Activated naive CD4-positive, alpha-beta T cell treated with anti-CD3 and anti-CD28 coated beads, Interleukin-2, amount 50 U/mL, for 72 hours (primary cell): ENCODE results near the gene RIPOR3. TPM values are rescaled to one million over a fixed set of nuclear protein-coding genes. Genes with fewer than 3 reads are reported as not detected.
"Not testable (repeated sequence)": the region's sequence is repeated elsewhere in the genome, so short reads cannot be mapped to it uniquely, and the experiment has no call there.

Experiments
- ATAC-seq, 2 donors: fragments of 150-1000 bp; cut with Tn5 transposase; 2 replicates each; pipeline ENCODE4 v1.10.0; 2021; ENCODE audit warnings: mild to moderate bottlenecking in 2 of 2, moderate library complexity in 2 of 2
- DNase-seq, 2 donors: peaks; one replicate each; pipeline ENCODE4 v3.0.0; 2021 to 2022; ENCODE audit warnings: low spot score in 2 of 2
- H3K27ac Mint-ChIP-seq, 2 donors: one replicate each; pipeline ENCODE4 v1.8.0; 2022; ENCODE audit warnings: mild to moderate bottlenecking in 2 of 2, mixed read lengths in 2 of 2
- H3K36me3 Mint-ChIP-seq, 2 donors: one replicate each; pipeline ENCODE4 v1.8.0; 2022; ENCODE audit warnings: mixed read lengths in 2 of 2
- H3K9me3 Mint-ChIP-seq, 2 donors: one replicate each; pipeline ENCODE4 v1.8.0; 2022; ENCODE audit warnings: mixed read lengths in 2 of 2
- total RNA-seq, 2 donors: library from RNA; stranded (reverse); gene quantifications; one replicate each; pipeline ENCODE4 v1.2.3, GENCODE V29; 2022

RIPOR3 gene
- total RNA-seq, 2 donors from 2014 or later: 0.08 TPM; not detected in 1

DNA sequence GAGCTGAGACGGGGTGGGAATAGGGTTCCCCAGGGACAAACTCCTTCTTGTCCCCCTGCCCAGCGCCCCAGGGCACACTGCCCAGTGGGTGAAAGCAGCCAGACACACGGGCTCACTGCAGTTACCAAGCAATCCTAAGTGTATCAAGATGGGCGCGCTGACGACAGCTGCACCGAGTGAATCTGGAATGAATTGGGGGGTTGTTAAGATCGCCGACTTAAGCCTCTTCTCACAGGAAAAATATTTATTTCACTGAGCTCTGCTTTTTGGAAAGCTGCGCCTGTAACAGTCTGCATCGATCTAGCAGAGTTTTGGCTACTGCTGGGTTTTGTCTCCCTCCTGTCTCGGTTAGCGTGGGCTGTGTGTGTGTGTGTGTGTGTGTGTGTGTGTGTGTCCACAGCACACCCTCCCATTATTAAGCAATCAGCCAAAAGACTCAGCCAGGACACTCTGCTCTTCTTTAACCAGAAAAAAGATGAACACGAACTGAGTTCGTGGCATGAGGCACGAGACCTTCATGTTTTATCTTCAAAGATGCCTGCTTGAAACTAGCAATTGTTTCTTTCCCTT, 35.9 kb downstream of the RIPOR3 start:
- Mint-ChIP-seq H3K27ac (no peak overlapping the region), H3K9me3 (no peaks in the 10 kb centered on the region), H3K36me3 (no peaks in the 10 kb centered on the region)

DNA sequence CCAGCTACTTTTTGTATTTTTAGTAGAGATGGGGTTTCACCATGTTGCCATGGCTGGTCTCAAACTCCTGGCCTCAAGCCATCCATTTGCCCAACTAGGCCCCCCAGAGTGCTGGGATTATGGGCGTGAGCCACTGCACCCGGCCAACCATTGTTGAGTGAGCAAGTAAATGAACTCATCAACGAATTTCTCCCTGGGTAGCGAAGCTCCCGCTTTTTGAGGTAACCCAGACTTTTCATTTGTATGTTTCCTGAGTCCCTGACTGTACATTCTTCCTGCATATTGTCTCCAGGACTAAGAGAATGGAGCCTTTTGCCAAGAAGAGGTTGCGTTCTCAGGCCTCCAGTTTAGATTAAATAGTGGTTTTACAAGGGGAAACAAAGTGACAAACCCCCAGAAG, 36.4 kb downstream of the RIPOR3 start:
- DNase-seq (no peak), ATAC-seq (no peak)
- Mint-ChIP-seq H3K36me3 (no peaks in the 10 kb centered on the region), H3K9me3 (no peaks in the 10 kb centered on the region), H3K27ac (no peak overlapping the region)

More for the DNA sequence above, 35.9 kb downstream of the RIPOR3 start:
- DNase-seq (no peak), ATAC-seq (no peak)

DNA sequence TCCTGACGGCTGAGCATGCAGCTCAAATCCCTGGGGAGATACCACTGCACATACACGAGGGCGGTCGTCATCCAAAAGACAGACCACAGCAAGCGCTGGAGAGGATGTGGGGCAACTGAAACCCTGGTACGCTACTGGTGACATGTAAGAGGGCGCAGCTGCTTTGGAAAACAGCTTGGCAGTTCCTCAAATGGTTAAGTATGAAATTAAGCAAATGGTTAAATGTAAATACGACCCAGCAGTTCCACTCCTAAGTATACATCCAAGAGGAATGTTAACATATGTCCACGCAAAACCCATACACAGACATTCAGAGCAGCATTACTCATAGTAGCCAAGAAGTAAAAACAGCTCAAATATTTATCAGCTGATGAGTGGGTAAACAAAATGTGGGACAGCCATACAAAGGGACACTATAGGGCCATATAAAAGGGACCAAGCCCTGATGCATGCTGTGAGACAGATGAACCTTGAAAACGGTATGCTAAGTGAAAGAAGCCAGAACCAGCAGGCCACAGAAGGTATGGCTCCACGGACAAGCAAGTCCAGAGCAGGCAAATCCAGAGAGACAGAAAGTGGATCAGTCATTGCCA, 38.5 kb downstream of the RIPOR3 start:
- no peak for DNase-seq
- no peaks in the 10 kb centered on the region for H3K9me3 Mint-ChIP-seq
- no peaks in the 10 kb centered on the region for H3K36me3 Mint-ChIP-seq
- ATAC-seq: no peak
- H3K27ac Mint-ChIP-seq: no peak overlapping the region

DNA sequence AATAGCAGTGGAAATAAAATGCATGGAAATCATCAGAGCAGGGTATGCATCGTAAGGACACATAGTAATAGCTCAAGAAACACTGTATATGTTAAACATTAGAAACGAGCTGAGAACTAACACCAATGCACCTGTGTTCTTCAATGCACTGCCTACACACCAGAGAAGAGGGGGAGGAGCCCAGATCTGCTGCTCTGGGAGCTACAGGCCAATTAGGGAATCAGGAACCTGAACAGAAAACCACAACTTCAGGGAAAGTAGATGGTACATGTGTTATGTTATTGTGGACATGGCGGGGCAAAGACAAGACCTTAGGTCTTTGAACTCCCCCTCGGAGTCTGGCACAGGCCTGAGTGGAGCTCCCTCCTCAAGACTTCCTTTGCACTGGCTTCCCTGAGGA, 39.7 kb downstream of the RIPOR3 start:
- Mint-ChIP-seq H3K27ac (no peak overlapping the region), H3K9me3 (no peaks in the 10 kb centered on the region), H3K36me3 (no peaks in the 10 kb centered on the region)
- no peak for DNase-seq
- ATAC-seq: no peak

DNA sequence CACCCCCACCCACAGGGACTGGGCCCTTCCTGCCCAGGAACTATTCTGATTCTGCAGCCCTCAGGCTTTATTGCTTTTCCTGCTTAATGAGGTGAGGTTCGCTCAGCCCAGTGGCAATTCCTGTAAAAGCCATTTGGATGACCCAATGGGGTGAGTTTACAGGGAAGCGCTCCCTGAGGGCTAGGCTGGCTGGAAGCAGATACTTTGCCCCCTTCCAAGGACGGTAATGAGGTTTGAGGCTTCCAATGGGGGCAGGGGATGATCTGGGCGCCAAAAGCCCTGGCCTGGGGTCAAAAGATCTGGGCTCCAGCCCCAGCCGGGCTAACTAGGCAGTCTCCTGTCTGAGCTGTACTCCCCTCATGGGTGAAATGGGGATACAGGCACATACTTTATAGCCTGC, 41.8 kb downstream of the RIPOR3 start:
- no peak overlapping the region for H3K27ac Mint-ChIP-seq
- no peaks in the 10 kb centered on the region for H3K36me3 Mint-ChIP-seq
- DNase-seq: no peak
- no peak for ATAC-seq
- no peaks in the 10 kb centered on the region for H3K9me3 Mint-ChIP-seq

DNA sequence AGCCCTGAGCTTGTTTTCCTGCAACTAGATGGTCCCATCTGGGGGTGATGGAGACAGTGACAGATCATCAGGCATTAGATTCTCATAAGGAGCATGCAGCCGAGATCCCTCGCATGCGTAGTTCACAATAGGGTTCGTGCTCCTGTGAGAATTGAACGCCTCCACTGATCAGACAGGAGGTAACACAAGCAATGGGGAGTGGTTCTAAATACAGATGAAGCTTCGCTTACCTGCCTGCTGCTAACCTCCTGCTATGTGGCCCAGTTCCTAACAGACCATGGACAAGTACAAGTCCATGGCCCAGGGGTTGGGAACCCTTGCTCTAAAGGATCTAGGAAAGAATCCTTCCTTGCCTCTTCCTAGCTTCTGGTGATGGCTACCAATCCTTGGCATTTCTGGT, 42.7 kb downstream of the RIPOR3 start:
- Mint-ChIP-seq H3K9me3 (no peaks in the 10 kb centered on the region), H3K36me3 (no peaks in the 10 kb centered on the region), H3K27ac (no peak overlapping the region)
- DNase-seq: no peak
- no peak for ATAC-seq

DNA sequence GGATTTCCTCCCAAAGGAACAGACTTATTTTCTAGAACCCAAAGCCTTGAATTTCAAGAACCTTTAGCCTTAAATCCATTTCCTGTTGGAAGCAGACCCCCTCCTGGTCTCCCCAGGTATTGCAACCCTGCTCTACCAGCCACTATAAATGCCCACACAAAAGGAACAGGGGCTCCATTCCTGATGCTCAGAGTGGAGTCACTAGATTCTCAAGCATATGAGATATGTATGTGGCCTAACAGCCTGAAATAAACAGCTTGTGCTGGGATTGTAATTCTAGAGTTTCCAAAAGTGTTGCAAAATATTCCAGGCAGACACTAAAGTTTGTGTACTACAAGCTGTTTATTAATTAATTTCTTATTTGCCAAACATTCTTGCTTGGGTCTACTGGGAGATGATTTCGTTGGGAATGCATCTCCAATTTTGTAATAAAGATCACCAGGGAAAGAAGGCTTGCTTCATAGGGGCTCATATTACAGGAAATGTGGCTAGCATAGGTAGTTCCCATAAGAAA, 44.8 kb downstream of the RIPOR3 start:
- ATAC-seq: no peak

DNA sequence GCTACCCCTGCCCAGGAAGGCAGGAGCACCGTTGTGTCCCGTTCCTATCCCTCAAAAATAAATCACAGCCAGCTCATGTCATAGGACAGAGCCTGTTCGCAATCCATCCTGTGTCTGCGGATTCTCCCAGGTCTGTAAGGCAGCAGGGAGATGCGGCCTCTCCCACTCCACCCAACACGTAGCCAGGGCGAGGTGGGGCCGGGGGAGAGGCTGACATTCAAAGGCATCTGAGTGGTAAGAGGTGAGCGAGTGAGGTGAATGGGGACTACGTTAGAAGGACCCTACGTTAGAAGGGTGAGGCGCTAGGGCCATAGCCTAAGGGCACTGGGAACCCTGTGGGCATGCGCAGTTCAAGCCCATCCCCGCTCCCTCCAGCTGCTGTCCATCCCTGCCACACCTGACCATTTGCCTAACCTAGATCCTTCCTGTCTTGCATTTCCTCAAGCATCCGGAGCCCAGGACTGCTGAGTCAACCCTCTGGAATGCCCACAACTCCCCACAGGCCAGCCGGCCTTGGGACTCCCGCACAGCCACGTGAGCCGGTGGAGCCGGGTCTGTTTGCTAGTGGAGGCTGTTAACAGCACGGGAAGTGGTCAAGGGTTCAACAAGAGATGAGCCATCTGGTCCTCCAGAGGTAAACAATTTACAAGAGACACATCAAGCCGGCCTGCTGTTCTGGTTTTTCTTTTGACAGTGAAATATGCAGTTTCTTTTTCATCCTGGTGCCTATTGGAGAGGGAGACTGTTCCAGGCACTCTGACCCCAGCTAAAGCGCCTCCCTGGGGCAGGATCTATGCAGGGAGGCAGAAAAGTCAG, 45.9 kb downstream of the RIPOR3 start:
- Mint-ChIP-seq H3K36me3 (no peaks in the 10 kb centered on the region), H3K27ac (no peak overlapping the region), H3K9me3 (no peaks in the 10 kb centered on the region)
- no peak for ATAC-seq
- DNase-seq: no peak

More for the DNA sequence above, 44.8 kb downstream of the RIPOR3 start:
- no peak overlapping the region for H3K27ac Mint-ChIP-seq
- H3K9me3 Mint-ChIP-seq: no peaks in the 10 kb centered on the region
- no peaks in the 10 kb centered on the region for H3K36me3 Mint-ChIP-seq
- no peak for DNase-seq

DNA sequence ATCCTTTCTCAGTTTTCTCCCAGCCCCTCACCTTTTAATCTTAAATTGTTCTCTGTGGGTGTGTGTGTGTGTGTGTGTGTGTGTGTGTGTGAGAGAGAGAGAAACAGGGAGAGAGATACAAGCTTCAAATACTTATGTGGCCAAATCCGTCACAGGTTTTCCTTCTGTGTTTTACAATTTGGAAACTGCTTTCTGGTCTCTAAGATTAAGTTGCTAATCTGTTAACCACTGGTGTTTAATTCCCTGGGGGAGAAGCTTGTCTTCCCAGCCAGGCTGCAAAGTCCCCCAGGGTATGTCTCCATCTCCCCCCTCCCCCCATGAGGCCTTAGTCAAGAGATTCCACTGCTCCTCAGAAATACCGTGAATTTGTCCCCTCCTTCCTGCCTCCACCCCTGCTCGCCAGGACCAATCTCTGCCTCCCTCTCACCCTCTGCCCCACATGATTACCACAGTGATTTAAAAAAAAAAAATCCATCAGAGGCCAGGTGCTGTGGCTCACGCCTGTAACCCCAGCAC, 49.0 kb downstream of the RIPOR3 start:
- no peaks in the 10 kb centered on the region for H3K36me3 Mint-ChIP-seq
- no peak for DNase-seq
- H3K27ac Mint-ChIP-seq: no peak overlapping the region
- no peak for ATAC-seq
- H3K9me3 Mint-ChIP-seq: no peaks in the 10 kb centered on the region

DNA sequence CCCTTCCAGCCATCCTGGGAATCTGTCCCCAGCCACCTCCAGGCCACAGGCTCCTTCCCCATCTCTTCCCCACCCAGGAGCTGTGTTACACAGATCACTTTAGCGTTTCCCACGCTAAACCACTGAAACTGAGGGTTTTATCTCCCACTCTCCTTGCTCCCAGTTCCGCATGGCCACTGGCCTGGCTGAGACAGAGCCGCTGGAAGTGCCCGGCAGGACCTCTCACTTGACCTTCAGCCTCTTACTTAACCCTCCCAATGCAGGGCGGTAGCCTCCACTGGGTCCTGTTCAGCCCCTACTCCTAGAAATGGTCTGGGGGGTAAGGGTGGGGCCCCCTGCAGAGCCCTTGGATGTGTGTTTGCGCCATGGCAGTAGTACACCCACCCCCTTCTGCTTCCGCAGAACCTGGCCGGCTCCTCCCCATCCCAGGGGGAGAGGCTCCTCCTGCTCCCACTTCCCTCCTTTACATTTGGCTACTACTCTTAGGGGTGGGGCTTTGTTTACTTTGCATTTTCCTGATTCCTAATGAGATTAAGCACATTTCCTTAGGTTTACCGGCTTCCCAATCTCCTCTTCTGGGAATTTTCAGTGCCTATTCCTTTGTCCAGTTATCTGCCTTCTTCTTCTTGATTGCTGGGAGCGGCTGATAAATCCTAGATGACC, 49.6 kb downstream of the RIPOR3 start:
- not testable (repeated sequence) for H3K27ac Mint-ChIP-seq, H3K9me3 Mint-ChIP-seq, H3K36me3 Mint-ChIP-seq, ATAC-seq, DNase-seq

DNA sequence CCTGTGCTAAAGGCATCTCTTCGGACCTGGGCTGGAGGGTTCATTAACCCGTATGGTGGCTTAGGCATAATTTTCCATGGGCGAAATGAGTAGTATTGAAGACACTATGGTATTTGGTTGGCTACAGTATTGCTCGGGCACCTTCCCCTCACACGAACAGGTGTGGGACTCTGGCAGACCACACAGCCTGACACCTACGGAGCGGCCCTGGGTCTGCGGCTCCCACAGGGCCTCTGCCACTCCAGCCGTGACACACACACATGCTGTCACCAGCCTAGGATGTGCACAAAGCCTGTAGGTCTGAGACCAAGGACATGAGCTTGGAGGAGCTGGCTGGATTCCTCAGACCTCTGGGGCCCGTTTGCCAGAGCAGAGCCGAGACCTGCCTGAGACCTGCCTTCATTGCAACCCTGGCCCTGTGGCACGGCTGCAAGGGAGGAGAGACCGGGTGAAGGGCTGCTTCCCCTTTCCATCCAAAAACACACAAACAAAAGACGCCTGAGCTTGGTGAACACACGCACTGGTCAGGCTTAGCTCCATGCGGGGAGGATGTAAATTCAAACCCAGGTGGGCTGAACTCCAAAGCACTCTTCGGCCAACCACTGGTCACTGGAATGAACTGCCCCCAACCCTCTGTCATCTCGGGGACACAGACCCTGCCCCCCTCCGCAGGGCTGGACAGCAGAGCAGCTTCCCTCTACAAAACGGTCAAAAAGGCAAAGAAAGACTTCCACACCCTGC, 51.2 kb downstream of the RIPOR3 start:
- not testable (repeated sequence) for H3K27ac Mint-ChIP-seq, ATAC-seq, H3K36me3 Mint-ChIP-seq, DNase-seq, H3K9me3 Mint-ChIP-seq

DNA sequence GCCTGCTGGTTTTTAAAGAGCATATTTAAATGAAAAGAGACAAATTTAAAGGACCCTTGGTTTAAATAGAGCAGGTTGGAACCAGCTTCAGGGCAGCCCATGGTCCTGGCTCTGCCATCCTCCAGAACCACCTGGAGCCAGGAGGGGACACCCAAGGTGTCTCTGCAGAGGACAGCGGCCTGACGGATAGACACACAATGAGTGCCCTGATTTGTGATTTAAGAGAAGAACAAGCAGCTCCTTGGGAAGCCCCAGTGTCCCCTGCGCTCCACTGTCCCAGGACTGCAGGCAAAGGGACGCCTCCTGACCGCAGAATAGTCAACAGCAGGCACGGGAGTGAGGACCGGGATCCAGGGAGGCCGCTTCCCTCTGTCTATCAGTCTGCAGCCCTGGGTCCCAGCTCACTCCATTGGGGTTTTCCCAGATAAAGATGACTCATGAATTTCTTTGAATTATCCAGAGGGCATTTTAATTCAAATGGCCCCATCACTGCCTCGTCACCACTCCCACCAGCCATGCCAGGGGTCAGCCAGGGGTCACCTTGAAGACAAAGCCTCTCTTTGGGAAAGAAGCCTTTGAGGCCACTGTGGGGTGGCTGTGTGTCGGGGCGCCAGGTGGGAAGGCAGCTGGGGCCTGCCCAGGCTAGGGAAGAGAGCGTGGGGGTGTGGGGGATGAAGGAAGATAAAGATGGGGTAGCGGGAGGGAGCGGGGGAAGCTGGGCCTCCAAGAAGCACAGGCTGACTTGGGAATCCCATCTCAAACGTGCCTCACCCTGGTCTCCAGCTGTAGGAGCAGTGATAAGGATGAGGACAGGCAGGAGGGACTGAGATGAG, 53.1 kb downstream of the RIPOR3 start:
- not testable (repeated sequence) for H3K36me3 Mint-ChIP-seq, H3K9me3 Mint-ChIP-seq, ATAC-seq, DNase-seq, H3K27ac Mint-ChIP-seq

DNA sequence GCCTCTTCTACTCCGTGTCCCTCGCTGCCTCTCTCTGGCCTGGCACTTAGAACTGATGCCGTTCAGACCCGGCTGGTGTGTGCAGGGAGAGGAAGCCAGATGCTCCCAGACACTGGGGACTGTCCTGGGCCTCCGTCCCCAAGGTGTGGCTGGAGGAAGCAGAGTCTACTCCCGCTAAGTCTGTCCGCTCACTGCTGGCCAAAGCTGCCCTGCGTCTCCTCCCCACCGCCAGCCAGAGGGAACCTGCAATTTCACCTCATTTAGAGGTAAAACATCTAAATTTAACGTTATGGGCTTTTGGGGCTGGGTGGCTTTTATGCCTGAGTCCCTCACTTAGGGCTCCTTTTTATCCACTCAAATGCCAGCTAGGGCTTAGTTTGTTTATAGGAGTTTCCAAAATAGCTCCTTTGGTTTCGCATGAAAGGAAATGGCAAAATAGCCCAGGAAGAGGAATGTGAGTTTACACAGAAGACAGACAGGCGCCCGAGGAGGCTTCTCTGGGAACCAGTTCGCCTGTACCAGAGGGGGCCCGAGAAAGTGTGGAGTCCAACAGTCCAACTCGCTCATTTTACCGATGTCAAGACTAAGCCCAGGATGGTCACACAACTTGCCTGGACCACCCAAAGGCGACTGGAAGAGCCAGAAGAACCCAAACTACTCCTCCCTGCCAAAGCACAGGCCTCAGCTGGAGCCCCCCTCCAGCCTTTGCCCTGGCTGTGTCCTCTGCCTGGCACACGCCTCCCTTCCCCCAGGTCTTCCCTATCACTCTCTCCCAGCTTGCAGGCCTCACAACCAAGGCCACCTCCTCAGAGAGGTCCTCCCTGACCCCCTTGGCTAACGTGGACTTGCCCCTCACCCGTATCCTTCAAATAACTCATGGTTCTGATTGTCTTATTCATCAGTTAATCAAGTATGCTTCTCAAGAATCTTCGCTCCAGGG, 54.5 kb downstream of the RIPOR3 start:
- ATAC-seq (no peak), DNase-seq (no peak)
- no peaks in the 10 kb centered on the region for H3K36me3 Mint-ChIP-seq
- H3K27ac Mint-ChIP-seq: peak overlapping the region in 1 of 2 donors; percentile 39
- no peaks in the 10 kb centered on the region for H3K9me3 Mint-ChIP-seq

DNA sequence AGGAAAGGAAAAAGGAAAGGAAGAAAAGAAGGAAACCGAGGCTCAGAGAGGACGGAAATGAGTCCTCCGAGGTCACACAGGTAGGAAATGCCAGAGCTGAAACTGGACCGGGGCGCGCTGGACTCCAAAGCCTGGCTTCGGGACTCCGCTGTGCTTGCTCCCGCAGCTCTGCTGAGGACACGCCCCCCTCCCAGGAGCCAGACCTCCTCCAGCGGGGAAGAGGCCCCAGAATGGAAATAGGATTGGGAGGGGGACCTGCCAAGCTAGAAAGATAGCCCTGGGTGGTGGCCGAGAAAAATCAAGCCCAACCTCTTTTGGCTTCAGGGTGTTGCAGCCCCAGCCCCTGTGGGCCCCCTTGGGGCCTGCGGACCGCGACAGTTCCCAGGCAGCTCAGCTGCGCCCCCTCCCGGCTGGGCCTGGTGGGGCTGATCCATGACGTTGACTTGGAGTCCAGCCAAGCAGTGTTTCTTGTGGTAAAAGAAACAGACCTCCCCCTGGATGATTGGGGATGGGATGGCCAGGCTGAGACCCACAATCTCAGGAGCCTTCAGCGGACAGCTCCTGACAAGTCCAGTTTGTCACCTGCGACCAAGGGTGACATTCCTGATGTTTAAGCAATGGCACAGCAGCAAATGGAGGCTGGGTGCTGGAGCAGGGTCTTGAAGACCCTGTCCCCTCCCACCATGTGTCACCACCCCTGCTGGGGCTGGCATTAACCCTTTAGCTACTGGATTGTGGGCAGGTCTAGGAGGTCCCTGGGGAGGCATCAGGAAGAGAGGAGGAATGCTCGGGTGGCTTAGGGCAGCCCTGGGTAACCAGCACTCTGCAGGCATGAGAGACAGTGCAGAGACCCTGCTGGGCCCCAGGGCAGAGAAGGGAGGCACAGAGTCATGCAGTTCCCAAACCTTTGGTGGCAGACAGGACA, 55.4 kb downstream of the RIPOR3 start:
- Mint-ChIP-seq H3K27ac (peak overlapping the region in 1 of 2 donors; percentile 58), H3K9me3 (no peaks in the 10 kb centered on the region), H3K36me3 (no peaks in the 10 kb centered on the region)
- ATAC-seq (peak; percentile 57 to 86), DNase-seq (peak in 1 of 2 donors; percentile 86)
